ENCODE data around the gene ATF7IP2. TPM values are rescaled to one million over a fixed set of nuclear protein-coding genes. Genes with fewer than 3 reads are reported as not detected.

ATF7IP2 gene
- total and polyA plus RNA-seq, 2 of the 13 experiments (the other 11 are each of a cell fraction or from before 2014, with no cell fraction given) = 117 to 217 TPM

DNA sequence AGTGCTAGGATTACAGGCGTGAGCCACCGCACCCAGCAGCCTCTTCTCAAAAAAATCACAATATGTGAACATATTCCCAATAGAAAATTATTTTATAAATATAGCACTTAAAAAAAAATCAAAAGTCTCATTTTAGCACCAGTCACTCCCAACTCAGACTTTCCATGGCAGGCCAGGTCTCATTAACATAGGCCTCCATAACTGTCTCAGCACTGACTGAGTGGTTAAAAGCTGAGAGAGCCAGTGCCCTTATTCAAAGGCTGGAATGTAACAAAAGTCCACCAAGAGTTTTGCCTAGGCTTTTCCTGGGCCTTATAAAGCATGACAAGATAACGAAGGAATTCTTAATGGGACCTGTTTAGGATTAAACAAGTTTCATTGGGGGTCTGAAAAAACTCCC lies 114.7 kb downstream of the ATF7IP2 start:
- no peak for DNase-seq (ENCODE audit: low spot score)
- POLR2A ChIA-PET = no interaction called here
- FAIRE-seq = no peak
- 93% methylated on average over 3 of the region's 3 CpGs for WGBS (ENCODE audit: low lambda C conversion rate)
- ATAC-seq = no peak
- Histone ChIP-seq H3K27me3 (ENCODE audit: control insufficient read depth in 1 of 2, insufficient read depth in 2 of 2, low read length in 2 of 2) (0 out of 5 replicates have a peak, but pooled peaks cover 0 to 4% of the 10 kb centered on the region in 2 experiments), H3K36me3 (replicated peaks in 1 of 2; ENCODE audit: control insufficient read depth in 1 of 2, insufficient read depth in 2 of 2, low read length in 2 of 2) (no peaks in the 10 kb centered on the region), H3K4me3 (replicated peaks in 1 of 3; ENCODE audit: insufficient read depth in 1 of 3, low read depth in 2 of 3, low read length in 3 of 3) (no peak overlapping the region), H4K20me1 (ENCODE audit: insufficient read depth, low read length) (no peaks in the 10 kb centered on the region), H3K4me1 (ENCODE audit: insufficient read depth, low read length) (peaks cover 14% of the 10 kb centered on the region; the same call in 1 of the 2 replicates), H3K27ac (ENCODE audit: extremely low read length, insufficient read depth, low read length) (no peak overlapping the region), H3K79me2 (ENCODE audit: insufficient read depth, low read length) (no peaks in the 10 kb centered on the region), H2AFZ (ENCODE audit: low read length) (no peak overlapping the region), H3K9ac (ENCODE audit: insufficient read depth, low read depth, low read length) (no peak overlapping the region), H3K9me3 (ENCODE audit: low read length) (no peaks in the 10 kb centered on the region), H3K4me2 (ENCODE audit: low read depth, low read length) (no peak overlapping the region)
- CTCF ChIA-PET (ENCODE audit: low intra/inter-chr PET ratio, low total read pairs) = no interaction called here
- BruUV-seq (replicated peaks) = no TSS peak
- in situ Hi-C loops (cut with HindIII; ENCODE audit: extremely low pct_ligation_motif_present, low pct_unique_long_range_greater_than_20kb) = no loop called here
- TF ChIP-seq ZNF20 (CRISPR knock-in tag; IDR thresholded peaks at IDR 0.05) (no peak), PHF20 (CRISPR knock-in tag; IDR thresholded peaks at IDR 0.05) (no peak), RELA (CRISPR knock-in tag; IDR thresholded peaks at IDR 0.05) (no peak), RBM39 (IDR thresholded peaks at IDR 0.05; ENCODE audit: low read depth, low read length, poor library complexity, severe bottlenecking) (no peak), TSC22D2 (CRISPR knock-in tag; IDR thresholded peaks at IDR 0.05; ENCODE audit: borderline replicate concordance) (no peak), ZNF577 (CRISPR knock-in tag; IDR thresholded peaks at IDR 0.05; ENCODE audit: borderline replicate concordance, low read depth) (no peak), POGZ (CRISPR knock-in tag; IDR thresholded peaks at IDR 0.05) (no peak)
- TF ChIP-seq, protein P1, sequence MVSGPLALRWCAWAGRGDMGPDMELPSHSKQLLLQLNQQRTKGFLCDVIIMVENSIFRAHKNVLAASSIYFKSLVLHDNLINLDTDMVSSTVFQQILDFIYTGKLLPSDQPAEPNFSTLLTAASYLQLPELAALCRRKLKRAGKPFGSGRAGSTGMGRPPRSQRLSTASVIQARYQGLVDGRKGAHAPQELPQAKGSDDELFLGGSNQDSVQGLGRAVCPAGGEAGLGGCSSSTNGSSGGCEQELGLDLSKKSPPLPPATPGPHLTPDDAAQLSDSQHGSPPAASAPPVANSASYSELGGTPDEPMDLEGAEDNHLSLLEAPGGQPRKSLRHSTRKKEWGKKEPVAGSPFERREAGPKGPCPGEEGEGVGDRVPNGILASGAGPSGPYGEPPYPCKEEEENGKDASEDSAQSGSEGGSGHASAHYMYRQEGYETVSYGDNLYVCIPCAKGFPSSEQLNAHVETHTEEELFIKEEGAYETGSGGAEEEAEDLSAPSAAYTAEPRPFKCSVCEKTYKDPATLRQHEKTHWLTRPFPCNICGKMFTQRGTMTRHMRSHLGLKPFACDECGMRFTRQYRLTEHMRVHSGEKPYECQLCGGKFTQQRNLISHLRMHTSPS (CRISPR knock-in tag; IDR thresholded peaks at IDR 0.05; ENCODE audit: low read depth) = no peak
- TF ChIP-seq, protein P2, sequence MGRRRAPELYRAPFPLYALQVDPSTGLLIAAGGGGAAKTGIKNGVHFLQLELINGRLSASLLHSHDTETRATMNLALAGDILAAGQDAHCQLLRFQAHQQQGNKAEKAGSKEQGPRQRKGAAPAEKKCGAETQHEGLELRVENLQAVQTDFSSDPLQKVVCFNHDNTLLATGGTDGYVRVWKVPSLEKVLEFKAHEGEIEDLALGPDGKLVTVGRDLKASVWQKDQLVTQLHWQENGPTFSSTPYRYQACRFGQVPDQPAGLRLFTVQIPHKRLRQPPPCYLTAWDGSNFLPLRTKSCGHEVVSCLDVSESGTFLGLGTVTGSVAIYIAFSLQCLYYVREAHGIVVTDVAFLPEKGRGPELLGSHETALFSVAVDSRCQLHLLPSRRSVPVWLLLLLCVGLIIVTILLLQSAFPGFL (CRISPR knock-in tag; IDR thresholded peaks at IDR 0.05) = no peak
- TF ChIP-seq, protein P3, sequence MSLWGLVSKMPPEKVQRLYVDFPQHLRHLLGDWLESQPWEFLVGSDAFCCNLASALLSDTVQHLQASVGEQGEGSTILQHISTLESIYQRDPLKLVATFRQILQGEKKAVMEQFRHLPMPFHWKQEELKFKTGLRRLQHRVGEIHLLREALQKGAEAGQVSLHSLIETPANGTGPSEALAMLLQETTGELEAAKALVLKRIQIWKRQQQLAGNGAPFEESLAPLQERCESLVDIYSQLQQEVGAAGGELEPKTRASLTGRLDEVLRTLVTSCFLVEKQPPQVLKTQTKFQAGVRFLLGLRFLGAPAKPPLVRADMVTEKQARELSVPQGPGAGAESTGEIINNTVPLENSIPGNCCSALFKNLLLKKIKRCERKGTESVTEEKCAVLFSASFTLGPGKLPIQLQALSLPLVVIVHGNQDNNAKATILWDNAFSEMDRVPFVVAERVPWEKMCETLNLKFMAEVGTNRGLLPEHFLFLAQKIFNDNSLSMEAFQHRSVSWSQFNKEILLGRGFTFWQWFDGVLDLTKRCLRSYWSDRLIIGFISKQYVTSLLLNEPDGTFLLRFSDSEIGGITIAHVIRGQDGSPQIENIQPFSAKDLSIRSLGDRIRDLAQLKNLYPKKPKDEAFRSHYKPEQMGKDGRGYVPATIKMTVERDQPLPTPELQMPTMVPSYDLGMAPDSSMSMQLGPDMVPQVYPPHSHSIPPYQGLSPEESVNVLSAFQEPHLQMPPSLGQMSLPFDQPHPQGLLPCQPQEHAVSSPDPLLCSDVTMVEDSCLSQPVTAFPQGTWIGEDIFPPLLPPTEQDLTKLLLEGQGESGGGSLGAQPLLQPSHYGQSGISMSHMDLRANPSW (CRISPR knock-in tag; IDR thresholded peaks at IDR 0.05; ENCODE audit: borderline replicate concordance) = no peak
- intact Hi-C loops (cut with micrococcal nuclease; ENCODE audit: unreplicated experiment) = no loop called here
